A549 (cell line): ENCODE measurements around the gene IRF1. TPM values are rescaled to one million over a fixed set of nuclear protein-coding genes. Genes with fewer than 3 reads are reported as not detected.

Experiments
- ATOH8 ChIP-seq: fragments of 250-450 bp; sonication (Bioruptor Pico); IDR thresholded peaks from 2 replicates; pipeline ENCODE4 v1.5.0; 2020; ENCODE audit warnings: low read depth, mild to moderate bottlenecking, moderate library complexity
- CBX2 ChIP-seq: fragments of 200-600 bp; sonication (generic); IDR thresholded peaks from 2 replicates; pipeline ENCODE4 v1.6.1; 2016; ENCODE audit warnings: low read depth, mild to moderate bottlenecking, borderline replicate concordance
- CBX8 ChIP-seq: fragments of 200-600 bp; sonication (generic); IDR thresholded peaks from 2 replicates; pipeline ENCODE4 v1.6.1; 2016
- CEBPB ChIP-seq, 2 experiments: fragments of >200 bp in 1 of 2; sonication (Bioruptor Twin) in 1 of 2; formaldehyde crosslinking in 1 of 2; IDR thresholded peaks; 2 replicates each; pipeline ENCODE4 v1.6.1; 2012 to 2016
- CHD4 ChIP-seq: fragments of 200-600 bp; sonication (generic); IDR thresholded peaks from 2 replicates; pipeline ENCODE4 v1.6.1; 2016; ENCODE audit warnings: antibody characterized with exemption, mild to moderate bottlenecking, borderline replicate concordance
- CTCF ChIP-seq: fragments of >200 bp; sonication (Bioruptor Twin); formaldehyde crosslinking; IDR thresholded peaks from 3 replicates; pipeline ENCODE4 v1.5.1; 2016
- E2F6 ChIP-seq: IDR thresholded peaks from 2 replicates; pipeline ENCODE4 v1.6.1; 2012; ENCODE audit warnings: low read depth, borderline replicate concordance
- EP300 ChIP-seq, 2 experiments: fragments of >200 bp; sonication (Bioruptor Twin); formaldehyde crosslinking; IDR thresholded peaks; 2 replicates in 1 of 2; 3 replicates in 1 of 2; pipeline ENCODE4 v1.6.1; 2016 to 2017
- ESRRA ChIP-seq: fragments of 150-350 bp; IDR thresholded peaks from 2 replicates; pipeline ENCODE4 v1.6.1; 2014; ENCODE audit warnings: mild to moderate bottlenecking, low read length, borderline replicate concordance
- FOSB ChIP-seq: fragments of 250-450 bp; sonication (Bioruptor Pico); IDR thresholded peaks from 2 replicates; pipeline ENCODE4 v1.5.0; 2020; ENCODE audit warnings: mild to moderate bottlenecking, moderate library complexity
- FOSL2 ChIP-seq, 2 experiments: fragments of 450-650 bp in 1 of 2; fragments of >200 bp in 1 of 2; sonication (Bioruptor Twin) in 1 of 2; formaldehyde crosslinking; IDR thresholded peaks; 2 replicates each; pipeline versions ENCODE4 v1.5.0 to v1.6.1; 2016 to 2020; ENCODE audit warnings: mild to moderate bottlenecking in 1 of 2, moderate library complexity in 1 of 2
- FOXS1 ChIP-seq: fragments of 250-450 bp; sonication (Bioruptor Pico); IDR thresholded peaks from 2 replicates; pipeline ENCODE4 v1.5.0; 2020; ENCODE audit warnings: mild to moderate bottlenecking, moderate library complexity
- HDAC2 ChIP-seq: fragments of 200-600 bp; sonication (generic); IDR thresholded peaks from 2 replicates; pipeline ENCODE4 v1.6.1; 2016
- HES2 ChIP-seq: fragments of >200 bp; sonication (Bioruptor Twin); formaldehyde crosslinking; IDR thresholded peaks from 2 replicates; pipeline ENCODE4 v1.6.1; 2016
- HOXA7 ChIP-seq: fragments of 250-450 bp; sonication (Bioruptor Pico); IDR thresholded peaks from 2 replicates; pipeline ENCODE4 v1.5.0; 2020; ENCODE audit warnings: mild to moderate bottlenecking, moderate library complexity
- HOXB13 ChIP-seq: fragments of 250-450 bp; sonication (Bioruptor Pico); IDR thresholded peaks from 2 replicates; pipeline ENCODE4 v1.5.0; 2020; ENCODE audit warnings: low read depth, mild to moderate bottlenecking, moderate library complexity
- HOXB5 ChIP-seq: fragments of 250-450 bp; sonication (Bioruptor Pico); IDR thresholded peaks from 2 replicates; pipeline ENCODE4 v1.5.0; 2020; ENCODE audit warnings: mild to moderate bottlenecking, moderate library complexity
- JUN ChIP-seq, 2 experiments: fragments of >200 bp; sonication (Bioruptor Twin); formaldehyde crosslinking; IDR thresholded peaks; 2 replicates in 1 of 2; 3 replicates in 1 of 2; pipeline ENCODE4 v1.6.1; 2016 to 2017
- JUNB ChIP-seq: fragments of >200 bp; sonication (Bioruptor Twin); formaldehyde crosslinking; IDR thresholded peaks from 2 replicates; pipeline ENCODE4 v1.6.1; 2016
- KDM1A ChIP-seq: fragments of 200-600 bp; sonication (generic); IDR thresholded peaks from 2 replicates; pipeline ENCODE4 v1.6.1; 2016; ENCODE audit warnings: low read depth, mild to moderate bottlenecking
- KDM5A ChIP-seq: fragments of 200-600 bp; sonication (generic); IDR thresholded peaks from 2 replicates; pipeline ENCODE4 v1.6.1; 2016; ENCODE audit warnings: antibody characterized with exemption, mild to moderate bottlenecking
- MAFK ChIP-seq: fragments of 450-650 bp; IDR thresholded peaks from 2 replicates; pipeline ENCODE4 v1.6.1; 2014; ENCODE audit not compliant: partially characterized antibody
- NPAS2 ChIP-seq: fragments of 250-450 bp; sonication (Bioruptor Pico); IDR thresholded peaks from 2 replicates; pipeline ENCODE4 v1.8.0; 2022; ENCODE audit warnings: mild to moderate bottlenecking, moderate library complexity, borderline replicate concordance
- NR3C1 ChIP-seq: fragments of >200 bp; sonication (Bioruptor Twin); formaldehyde crosslinking; IDR thresholded peaks from 3 replicates; pipeline ENCODE4 v1.6.1; 2017
- PHF8 ChIP-seq: fragments of 200-600 bp; sonication (generic); IDR thresholded peaks from 2 replicates; pipeline ENCODE4 v1.6.1; 2016; ENCODE audit warnings: low read depth, mild to moderate bottlenecking, antibody characterized with exemption, moderate library complexity, borderline replicate concordance
- POLR2A ChIP-seq: IDR thresholded peaks from 2 replicates; pipeline ENCODE4 v1.6.1; 2012; ENCODE audit warnings: mild to moderate bottlenecking, low read length
- POLR2AphosphoS2 ChIP-seq: conservative IDR thresholded peaks from 2 replicates; pipeline ENCODE4 v1.6.1; 2012; ENCODE audit warnings: low read length, improper control_type of control experiment, inconsistent platforms
- RAD21 ChIP-seq, 2 experiments: fragments of >200 bp in 1 of 2; sonication (Bioruptor Twin) in 1 of 2; formaldehyde crosslinking in 1 of 2; IDR thresholded peaks in 1 of 2; conservative IDR thresholded peaks in 1 of 2; 2 replicates in 1 of 2; 3 replicates in 1 of 2; pipeline ENCODE4 v1.6.1; 2012 to 2018; ENCODE audit warnings: inconsistent platforms in 1 of 2
- RCOR1 ChIP-seq: fragments of 150-350 bp; IDR thresholded peaks from 2 replicates; pipeline ENCODE4 v1.6.1; 2014; ENCODE audit warnings: antibody characterized with exemption, low read length, low read depth
- RNF2 ChIP-seq: fragments of 200-600 bp; sonication (generic); IDR thresholded peaks from 2 replicates; pipeline ENCODE4 v1.6.1; 2016; ENCODE audit warnings: low read depth, mild to moderate bottlenecking, antibody characterized with exemption, moderate library complexity, borderline replicate concordance
- SMC3 ChIP-seq: fragments of >200 bp; sonication (Bioruptor Twin); formaldehyde crosslinking; IDR thresholded peaks from 3 replicates; pipeline ENCODE4 v1.6.1; 2018; ENCODE audit warnings: inconsistent platforms
- SREBF2 ChIP-seq: fragments of 450-650 bp; IDR thresholded peaks from 2 replicates; pipeline ENCODE4 v1.6.1; 2014; ENCODE audit warnings: mild to moderate bottlenecking, moderate library complexity
- TP53 ChIP-seq: fragments of 250-450 bp; sonication (Bioruptor Pico); IDR thresholded peaks from 2 replicates; pipeline ENCODE4 v1.5.0; 2021; ENCODE audit warnings: mild to moderate bottlenecking, moderate library complexity
- ZFP36 ChIP-seq: fragments of 450-650 bp; IDR thresholded peaks from 2 replicates; pipeline ENCODE4 v1.6.1; 2014; ENCODE audit warnings: borderline replicate concordance; ENCODE audit not compliant: partially characterized antibody
- polyA plus RNA-seq, 4 experiments: library from polyadenylated mRNA; depleted of rRNA in 3 of 4; stranded (reverse); fragments of >200 nt; fragmentation: RNase III in 1 of 4; extraction: RNeasy Plus Mini Kit Qiagen cat#74134 plus additional on column Dnase treatment in 1 of 4; gene quantifications; 2 replicates in 3 of 4; 3 replicates in 1 of 4; pipeline ENCODE4 v1.2.3, GENCODE V29; 2011 to 2017
- TF ChIP-seq, protein P1 (sequence below): fragments of 250-450 bp; sonication (Bioruptor Pico); IDR thresholded peaks from 2 replicates; pipeline ENCODE4 v1.5.0; 2021; ENCODE audit warnings: mild to moderate bottlenecking, moderate library complexity, borderline replicate concordance
- TF ChIP-seq, protein P2 (sequence below): fragments of 450-650 bp; IDR thresholded peaks from 2 replicates; pipeline ENCODE4 v1.6.1; 2014; ENCODE audit warnings: antibody characterized with exemption

Gene IRF1
- polyA plus RNA-seq, 2 of the 4 experiments (the other 2 are of a cell fraction), result 10.9 to 13.3 TPM

DNA sequence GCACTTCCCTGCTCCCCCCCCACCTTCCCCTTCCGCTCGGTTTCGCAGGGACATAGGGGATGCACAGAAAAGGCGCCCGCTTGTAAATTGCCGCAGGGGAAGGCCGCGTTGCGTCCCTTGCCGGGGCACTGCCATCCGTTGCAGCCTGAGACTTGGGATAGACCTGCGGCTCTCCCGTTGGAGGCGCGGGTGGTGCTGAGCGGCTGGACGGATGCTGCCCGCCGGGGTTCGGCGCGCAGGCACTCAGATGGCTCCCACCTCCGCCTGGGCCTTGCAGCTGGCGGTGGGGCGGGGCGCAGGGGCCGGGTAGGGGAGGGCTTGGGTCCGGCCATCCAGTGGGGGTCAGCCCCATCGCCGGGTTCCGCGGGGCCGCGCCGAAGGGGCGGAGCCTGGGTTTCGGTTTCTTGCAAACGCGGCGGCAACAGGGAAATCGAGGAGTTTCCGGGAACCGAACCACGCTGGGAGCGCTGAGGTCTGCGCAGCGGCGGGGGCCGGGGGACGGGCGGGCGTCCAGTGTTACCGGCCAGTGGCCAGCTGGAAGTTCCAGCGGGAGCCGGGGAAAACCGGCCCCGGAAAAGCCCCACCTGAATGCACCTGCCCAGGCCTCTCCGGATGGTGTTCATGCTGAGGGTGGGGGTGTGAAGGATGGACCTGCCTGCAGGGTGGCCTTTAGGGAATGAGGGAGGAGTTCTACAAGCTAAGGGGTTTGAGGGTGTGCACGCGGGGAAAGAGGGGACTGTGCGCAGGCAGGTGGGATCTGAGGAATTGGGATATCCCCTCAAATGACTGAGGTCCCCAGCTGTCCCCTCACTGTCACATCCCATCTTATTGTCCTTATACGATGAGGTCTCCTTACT lies 6.3 kb upstream of the IRF1 start (continued):
- TF ChIP-seq FOXS1 (CRISPR knock-in tag) (no peak), E2F6 (0 out of 2 replicates have a peak, but pooled peaks have one; percentile 21), RCOR1 (no peak), HOXA7 (no peak), HOXB13 (CRISPR knock-in tag) (no peak), RAD21 (conservative IDR thresholded peaks at IDR 0.05 in 1 of 2, IDR thresholded peaks at IDR 0.05 in 1 of 2) (no peak), HDAC2 (peak; percentile 86), EP300 (IDR thresholded peaks at IDR 0.05) (no peak), CHD4 (0 out of 2 replicates have a peak, but pooled peaks have one; percentile 68), POLR2A (peak; percentile 81), ZFP36 (no peak), HES2 (no peak), FOSL2 (IDR thresholded peaks at IDR 0.05) (no peak), FOSL2 (CRISPR knock-in tag; IDR thresholded peaks at IDR 0.05) (no peak), CEBPB (IDR thresholded peaks at IDR 0.05) (no peak), JUN (IDR thresholded peaks at IDR 0.05) (peak; percentile 45 to 52; a peak in 2 of 5 replicates), ESRRA (no peak), CTCF (no peak), NR3C1 (no peak), CBX8 (no peak), FOSB (no peak), JUNB (no peak), ATOH8 (CRISPR knock-in tag) (no peak; the same call in 1 of the 2 replicates), POLR2AphosphoS2 (no peak), PHF8 (peak; percentile 78; the same call in 1 of the 2 replicates), SMC3 (no peak), KDM1A (no peak), TP53 (CRISPR knock-in tag) (no peak), MAFK (no peak), SREBF2 (no peak), RNF2 (no peak), CBX2 (no peak), HOXB5 (CRISPR knock-in tag) (no peak), KDM5A (no peak), NPAS2 (CRISPR knock-in tag) (no peak)
- TF ChIP-seq, protein P1, sequence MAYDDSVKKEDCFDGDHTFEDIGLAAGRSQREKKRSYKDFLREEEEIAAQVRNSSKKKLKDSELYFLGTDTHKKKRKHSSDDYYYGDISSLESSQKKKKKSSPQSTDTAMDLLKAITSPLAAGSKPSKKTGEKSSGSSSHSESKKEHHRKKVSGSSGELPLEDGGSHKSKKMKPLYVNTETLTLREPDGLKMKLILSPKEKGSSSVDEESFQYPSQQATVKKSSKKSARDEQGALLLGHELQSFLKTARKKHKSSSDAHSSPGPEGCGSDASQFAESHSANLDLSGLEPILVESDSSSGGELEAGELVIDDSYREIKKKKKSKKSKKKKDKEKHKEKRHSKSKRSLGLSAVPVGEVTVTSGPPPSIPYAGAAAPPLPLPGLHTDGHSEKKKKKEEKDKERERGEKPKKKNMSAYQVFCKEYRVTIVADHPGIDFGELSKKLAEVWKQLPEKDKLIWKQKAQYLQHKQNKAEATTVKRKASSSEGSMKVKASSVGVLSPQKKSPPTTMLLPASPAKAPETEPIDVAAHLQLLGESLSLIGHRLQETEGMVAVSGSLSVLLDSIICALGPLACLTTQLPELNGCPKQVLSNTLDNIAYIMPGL (CRISPR knock-in tag), result no peak
- TF ChIP-seq, protein P2, sequence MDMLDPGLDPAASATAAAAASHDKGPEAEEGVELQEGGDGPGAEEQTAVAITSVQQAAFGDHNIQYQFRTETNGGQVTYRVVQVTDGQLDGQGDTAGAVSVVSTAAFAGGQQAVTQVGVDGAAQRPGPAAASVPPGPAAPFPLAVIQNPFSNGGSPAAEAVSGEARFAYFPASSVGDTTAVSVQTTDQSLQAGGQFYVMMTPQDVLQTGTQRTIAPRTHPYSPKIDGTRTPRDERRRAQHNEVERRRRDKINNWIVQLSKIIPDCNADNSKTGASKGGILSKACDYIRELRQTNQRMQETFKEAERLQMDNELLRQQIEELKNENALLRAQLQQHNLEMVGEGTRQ, result no peak
- TF ChIP-seq, all 56 proteins: peak for 9
